ENCODE data around the gene RALGPS1. TPM values are rescaled to one million over a fixed set of nuclear protein-coding genes. Genes with fewer than 3 reads are reported as not detected.

The RALGPS1 gene
- total and polyA plus RNA-seq, 8 donors: 5.8 to 12.7 (median 9.3) TPM

- FAIRE-seq (no peak), DNase-seq (no peak), ATAC-seq (no peak)
- no peak overlapping the region for H3K27ac ChIP-seq
- H3K9me3 ChIP-seq: no peaks in the 10 kb centered on the region
- no peaks in the 10 kb centered on the region for H3K27me3 ChIP-seq
- no peak for TF ChIP-seq CTCF (IDR thresholded peaks at IDR 0.05)
- WGBS, 2 donors: 88 to 91% methylated on average over 2 of the region's 2 CpGs
- intact Hi-C loops (cut with DNase I): no loop called here
- no peak overlapping the region for H3K4me3 ChIP-seq
- H3K4me1 ChIP-seq: no peaks in the 10 kb centered on the region
- no peaks in the 10 kb centered on the region for H3K36me3 ChIP-seq
These were observed 144.4 kb downstream of the RALGPS1 start for GRCh38 chr9:127059030-127059429.

GRCh38 chr9:127059765-127060361 is 145.3 kb downstream of the RALGPS1 start:
- Histone ChIP-seq H3K9me3 (no peaks in the 10 kb centered on the region), H3K27me3 (no peaks in the 10 kb centered on the region), H3K36me3 (no peaks in the 10 kb centered on the region), H3K27ac (no peak overlapping the region), H3K4me1 (no peaks in the 10 kb centered on the region), H3K4me3 (no peak overlapping the region)
- ATAC-seq (no peak), DNase-seq (no peak), FAIRE-seq (no peak)
- WGBS, 2 donors: 88 to 92% methylated on average over 4 of the region's 4 CpGs
- TF ChIP-seq CTCF (IDR thresholded peaks at IDR 0.05): no peak
- intact Hi-C loops (cut with DNase I): no loop called here

DNA sequence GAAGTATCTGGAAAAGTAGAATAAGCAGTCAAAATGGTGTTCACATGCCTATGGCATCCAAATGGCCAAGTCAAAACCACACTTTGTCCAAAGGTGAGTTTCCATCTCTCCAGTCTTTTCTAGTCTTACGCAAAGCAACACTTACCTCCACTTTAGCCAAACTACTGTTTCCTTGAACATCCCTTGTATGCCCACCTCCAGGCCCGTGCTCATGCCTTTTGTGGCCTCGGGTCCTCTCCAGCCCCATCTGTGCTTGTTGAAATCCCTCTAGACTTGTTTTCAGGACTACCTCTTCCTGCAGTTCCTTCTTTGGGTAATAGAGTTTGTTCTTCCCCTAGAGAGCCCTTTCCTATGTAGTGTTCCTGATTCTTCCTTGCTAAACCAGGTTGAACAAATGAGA is 146.8 kb downstream of the RALGPS1 start:
- FAIRE-seq (no peak), DNase-seq (no peak), ATAC-seq (no peak)
- no peaks in the 10 kb centered on the region for H3K9me3 ChIP-seq
- H3K27ac ChIP-seq: no peak overlapping the region
- TF ChIP-seq CTCF (IDR thresholded peaks at IDR 0.05): no peak
- intact Hi-C loops (cut with DNase I): no loop called here
- no peaks in the 10 kb centered on the region for H3K27me3 ChIP-seq
- 93 to 99% methylated on average over 3 of the region's 3 CpGs for WGBS, 2 donors
- H3K4me1 ChIP-seq: no peaks in the 10 kb centered on the region
- H3K36me3 ChIP-seq: no peaks in the 10 kb centered on the region
- no peak overlapping the region for H3K4me3 ChIP-seq

DNA sequence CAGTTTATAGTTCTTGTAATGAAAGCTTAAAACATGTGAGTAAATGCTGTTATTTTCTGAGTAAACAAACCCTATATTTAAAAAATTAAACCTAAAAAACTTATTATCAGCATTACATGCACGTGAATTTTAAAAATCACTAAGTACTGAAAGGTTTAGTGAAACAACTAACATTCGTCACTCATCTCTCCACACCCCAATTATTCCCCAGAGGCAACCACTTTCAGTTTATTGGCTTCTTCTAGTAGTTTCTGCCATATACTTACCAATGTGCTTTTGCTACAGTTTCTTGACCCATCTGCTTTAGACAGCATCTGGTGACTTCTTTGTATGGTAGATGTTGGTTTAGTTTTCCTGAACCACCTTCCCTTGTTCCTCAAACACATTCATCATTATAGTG is 149.8 kb downstream of the RALGPS1 start:
- H3K36me3 ChIP-seq: no peaks in the 10 kb centered on the region
- 91 to 96% methylated on average over 2 of the region's 2 CpGs for WGBS, 2 donors
- DNase-seq (no peak), ATAC-seq (no peak), FAIRE-seq (no peak)
- peaks cover 0 to 7% (median 0%) of the 10 kb centered on the region in 3 donors for H3K4me1 ChIP-seq
- no peak overlapping the region for H3K27ac ChIP-seq
- H3K27me3 ChIP-seq: no peaks in the 10 kb centered on the region
- H3K9me3 ChIP-seq: no peaks in the 10 kb centered on the region
- intact Hi-C loops (cut with DNase I): no loop called here
- TF ChIP-seq CTCF (IDR thresholded peaks at IDR 0.05): no peak
- no peak overlapping the region for H3K4me3 ChIP-seq

GRCh38 chr9:127065592-127065991 is 151.0 kb downstream of the RALGPS1 start:
- H3K36me3 ChIP-seq: no peaks in the 10 kb centered on the region
- peak in 2 of 4 donors; percentile 19 to 32 for ATAC-seq
- intact Hi-C loops (cut with DNase I): no loop called here
- no peaks in the 10 kb centered on the region for H3K27me3 ChIP-seq
- no peak overlapping the region for H3K4me3 ChIP-seq
- WGBS, 2 donors: 88 to 91% methylated on average over 1 of the region's 1 CpG
- H3K27ac ChIP-seq: no peak overlapping the region
- no peak for FAIRE-seq
- TF ChIP-seq CTCF (IDR thresholded peaks at IDR 0.05): no peak
- no peak for DNase-seq
- peaks cover 0 to 7% (median 0%) of the 10 kb centered on the region in 3 donors for H3K4me1 ChIP-seq
- no peaks in the 10 kb centered on the region for H3K9me3 ChIP-seq
